HEK293 (cell line): ENCODE results near the gene ELOVL5.

Experiments used
- CTCF ChIA-PET: fragments of 350-600 bp; formaldehyde crosslinking; extraction: SDS; loops from one replicate; lab custom pipeline; 2021; ENCODE audit warnings: antibody characterized with exemption; lab: Yijun Ruan, JAX
- POLR2A ChIA-PET: fragments of 300-600 bp; formaldehyde crosslinking; extraction: SDS; loops from one replicate; lab custom pipeline; 2020; ENCODE audit warnings: antibody characterized with exemption, inconsistent platforms; lab: Yijun Ruan, JAX
- H3K27ac ChIP-seq: fragments of 200-500 bp; sonication (Bioruptor generic); 2 replicates; pipeline ENCODE4 v1.5.1; 2014; ENCODE audit warnings: low read depth, low read length, control low read depth, inconsistent platforms; ENCODE audit errors: extremely low read depth
- H3K36me3 ChIP-seq, 2 experiments: fragments of 200-500 bp in 1 of 2; sonication (Bioruptor generic) in 1 of 2; 1 replicate in 1 of 2; 2 replicates in 1 of 2; pipeline ENCODE4 v1.5.1; 2014 to 2017; ENCODE audit warnings: inconsistent platforms in 2 of 2, low read length in 2 of 2; ENCODE audit not compliant: control insufficient read depth in 2 of 2, insufficient read depth in 1 of 2
- H3K4me1 ChIP-seq: fragments of 200-500 bp; sonication (Bioruptor generic); 2 replicates; pipeline ENCODE4 v1.5.1; 2014; ENCODE audit warnings: mild to moderate bottlenecking, low read length, inconsistent platforms; ENCODE audit not compliant: control insufficient read depth, insufficient read depth
- H3K4me3 ChIP-seq: 2 replicates; pipeline ENCODE4 v1.5.1; 2011; ENCODE audit warnings: low read depth, mild to moderate bottlenecking, control low read depth, low read length, moderate library complexity
- H3K9me3 ChIP-seq: fragments of 200-500 bp; sonication (Bioruptor generic); 2 replicates; pipeline ENCODE4 v1.5.1; 2014; ENCODE audit warnings: low read depth, low read length, inconsistent platforms; ENCODE audit not compliant: control insufficient read depth, insufficient read depth
- KLF17 ChIP-seq: fragments of 450-650 bp; formaldehyde crosslinking; IDR thresholded peaks from 2 replicates; pipeline ENCODE4 v1.5.1; 2016; ENCODE audit warnings: missing biosample characterization, missing genetic modification characterization
- MEIS1 ChIP-seq: sonication (generic); formaldehyde crosslinking; IDR thresholded peaks from 2 replicates; pipeline ENCODE4 v1.8.1; 2022; ENCODE audit warnings: missing genetic modification reagents, mild to moderate bottlenecking, borderline replicate concordance
- PRDM6 ChIP-seq: fragments of 450-650 bp; formaldehyde crosslinking; IDR thresholded peaks from 2 replicates; pipeline ENCODE4 v1.5.1; 2017; ENCODE audit warnings: missing biosample characterization, missing genetic modification characterization
- SCRT1 ChIP-seq: fragments of 450-650 bp; formaldehyde crosslinking; IDR thresholded peaks from 2 replicates; pipeline ENCODE4 v1.5.1; 2016; ENCODE audit warnings: missing biosample characterization, missing genetic modification characterization, borderline replicate concordance
- SP7 ChIP-seq: fragments of 450-650 bp; formaldehyde crosslinking; IDR thresholded peaks from 2 replicates; pipeline ENCODE4 v1.5.1; 2016; ENCODE audit warnings: missing biosample characterization, missing genetic modification characterization
- TCF7L2 ChIP-seq: IDR thresholded peaks from 2 replicates; pipeline ENCODE4 v1.6.1; 2011; ENCODE audit warnings: low read depth, mild to moderate bottlenecking, inconsistent platforms, low read length, moderate library complexity, borderline replicate concordance
- ZBTB17 ChIP-seq: fragments of 450-650 bp; formaldehyde crosslinking; IDR thresholded peaks from 2 replicates; pipeline ENCODE4 v1.5.1; 2016; ENCODE audit warnings: missing biosample characterization, missing genetic modification characterization
- ZBTB8A ChIP-seq: fragments of 450-650 bp; formaldehyde crosslinking; IDR thresholded peaks from 2 replicates; pipeline ENCODE4 v1.5.1; 2016; ENCODE audit warnings: missing biosample characterization, missing genetic modification characterization
- ZNF302 ChIP-seq: fragments of 450-650 bp; formaldehyde crosslinking; IDR thresholded peaks from 2 replicates; pipeline ENCODE4 v1.5.1; 2016; ENCODE audit warnings: missing biosample characterization, missing genetic modification characterization, low read depth
- ZNF335 ChIP-seq: fragments of 450-650 bp; formaldehyde crosslinking; conservative IDR thresholded peaks from 2 replicates; pipeline ENCODE4 v1.5.1; 2016; ENCODE audit warnings: missing biosample characterization, missing genetic modification characterization
- ZNF341 ChIP-seq: fragments of 450-650 bp; formaldehyde crosslinking; IDR thresholded peaks from 2 replicates; pipeline ENCODE4; 2016; ENCODE audit warnings: low read depth, missing biosample characterization, missing genetic modification characterization
- ZNF416 ChIP-seq: fragments of 450-650 bp; formaldehyde crosslinking; IDR thresholded peaks from 2 replicates; pipeline ENCODE4 v1.5.1; 2016; ENCODE audit warnings: missing biosample characterization, missing genetic modification characterization
- ZNF473 ChIP-seq: fragments of 450-650 bp; formaldehyde crosslinking; IDR thresholded peaks from 2 replicates; pipeline ENCODE4 v1.5.1; 2017; ENCODE audit warnings: missing biosample characterization, missing genetic modification characterization
- ZNF548 ChIP-seq: fragments of 450-650 bp; formaldehyde crosslinking; IDR thresholded peaks from 2 replicates; pipeline ENCODE4 v1.5.1; 2016; ENCODE audit warnings: missing biosample characterization, missing genetic modification characterization
- ZNF571 ChIP-seq: fragments of 450-650 bp; formaldehyde crosslinking; IDR thresholded peaks from 2 replicates; pipeline ENCODE4 v1.5.0; 2017; ENCODE audit warnings: missing biosample characterization, missing genetic modification characterization
- ZNF585B ChIP-seq: fragments of 450-650 bp; formaldehyde crosslinking; IDR thresholded peaks from 2 replicates; pipeline ENCODE4 v1.5.1; 2016; ENCODE audit warnings: missing biosample characterization, missing genetic modification characterization
- ZNF600 ChIP-seq: fragments of 450-650 bp; formaldehyde crosslinking; IDR thresholded peaks from 2 replicates; pipeline ENCODE4 v1.5.1; 2016; ENCODE audit warnings: missing biosample characterization, missing genetic modification characterization
- ZNF623 ChIP-seq: fragments of 450-650 bp; formaldehyde crosslinking; IDR thresholded peaks from 2 replicates; pipeline ENCODE4 v1.5.1; 2016; ENCODE audit warnings: missing biosample characterization, missing genetic modification characterization
- ZNF654 ChIP-seq: fragments of 450-650 bp; formaldehyde crosslinking; IDR thresholded peaks from 2 replicates; pipeline ENCODE4 v1.5.1; 2016; ENCODE audit warnings: low read depth, missing biosample characterization, missing genetic modification characterization
- ZNF785 ChIP-seq: fragments of 450-650 bp; formaldehyde crosslinking; IDR thresholded peaks from 2 replicates; pipeline ENCODE4 v1.5.1; 2016; ENCODE audit warnings: missing biosample characterization, missing genetic modification characterization
- ZNF791 ChIP-seq: fragments of 450-650 bp; formaldehyde crosslinking; IDR thresholded peaks from 2 replicates; pipeline ENCODE4 v1.5.1; 2016; ENCODE audit warnings: missing biosample characterization, missing genetic modification characterization
- TF ChIP-seq, protein P1 (sequence below): fragments of 450-650 bp; formaldehyde crosslinking; IDR thresholded peaks from 2 replicates; pipeline ENCODE4 v1.5.1; 2016; ENCODE audit warnings: missing biosample characterization, missing genetic modification characterization

Gene ELOVL5

DNA sequence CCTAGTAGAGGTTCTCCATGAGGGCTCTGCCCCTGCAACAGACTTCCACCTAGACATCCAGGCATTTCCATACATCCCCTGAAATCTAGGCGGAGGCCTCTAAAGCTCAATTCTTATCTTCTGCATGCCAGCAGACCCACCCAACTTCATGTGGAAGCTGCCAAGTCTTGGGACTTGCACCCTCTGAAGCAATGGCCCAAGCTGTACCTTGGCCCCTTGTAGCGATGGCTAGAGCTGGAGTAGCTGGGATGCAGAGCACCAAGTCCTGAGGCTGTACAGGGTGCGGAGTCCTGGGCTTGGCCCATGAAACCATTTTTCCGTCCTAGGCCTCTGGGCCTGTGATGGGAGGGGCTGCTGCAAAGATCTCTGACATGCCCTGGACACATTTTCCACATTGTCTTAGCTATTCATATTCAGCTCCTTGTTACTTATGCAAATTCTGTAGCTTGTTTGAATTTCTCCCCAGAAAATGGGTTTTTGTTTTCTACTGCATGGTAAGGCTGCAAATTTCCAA, 17.4 kb upstream of the ELOVL5 start:
- ChIA-PET POLR2A (no interaction called here), CTCF (interaction anchor here (0.6 kb wide), 1 partner anchor 157 kb away, joined by 3 read pairs; no protein-coding TSS in a partner anchor)
- Histone ChIP-seq H3K27ac (no peak overlapping the region), H3K36me3 (no peaks in the 10 kb centered on the region), H3K9me3 (no peaks in the 10 kb centered on the region), H3K4me1 (peaks cover 9% of the 10 kb centered on the region), H3K4me3 (no peak overlapping the region)
- TF ChIP-seq ZNF548 (no peak), ZNF585B (peak; percentile 71)

DNA sequence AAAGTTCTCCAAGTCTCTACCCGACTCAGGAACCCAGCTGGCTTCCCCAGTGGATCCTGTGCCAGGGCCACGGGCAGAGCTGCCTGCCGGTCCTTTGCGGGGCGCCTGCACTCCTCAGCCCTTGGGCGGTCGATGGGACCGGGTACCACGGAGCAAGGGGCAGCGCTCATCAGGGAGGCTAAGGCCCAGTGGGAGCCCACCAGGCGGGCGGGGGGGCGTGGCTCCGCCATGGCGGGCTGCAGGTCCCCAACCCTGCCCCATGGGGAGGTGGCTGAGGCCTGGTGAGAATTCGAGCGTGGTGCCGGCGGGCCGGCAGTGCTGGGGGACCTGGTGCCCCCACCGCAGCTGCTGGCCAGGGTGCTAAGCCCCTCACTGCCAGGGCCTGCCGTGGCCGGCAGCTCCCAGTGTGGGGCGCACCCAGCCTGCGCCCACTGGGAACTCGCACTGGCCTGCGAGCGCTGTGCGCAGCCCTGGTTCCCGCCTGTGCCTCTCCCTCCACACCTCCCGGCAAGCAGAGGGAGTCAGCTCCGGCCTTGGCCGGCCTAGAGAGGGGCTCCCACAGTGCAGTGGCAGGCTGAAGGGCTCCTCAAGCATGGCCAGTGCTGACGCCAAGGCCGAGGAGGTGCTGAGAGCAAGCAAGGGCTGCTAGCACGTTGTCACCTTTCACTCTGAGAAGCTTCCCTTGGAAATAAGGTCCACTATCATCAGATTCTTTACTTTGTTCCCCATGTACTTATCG, 14.8 kb upstream of the ELOVL5 start:
- Histone ChIP-seq H3K36me3 (no peaks in the 10 kb centered on the region), H3K4me1 (peaks cover 13% of the 10 kb centered on the region)
- TF ChIP-seq MEIS1 (CRISPR knock-in tag) (no peak), ZNF416 (tag by site-specific recombination) (no peak), ZNF473 (no peak), SP7 (tag by site-specific recombination) (no peak), SCRT1 (tag by site-specific recombination) (no peak), KLF17 (tag by site-specific recombination) (no peak), ZNF623 (no peak), ZNF302 (tag by site-specific recombination) (no peak)
- TF ChIP-seq, all 188 proteins: peak for 0
- no peaks in the 10 kb centered on the region for H3K9me3 ChIP-seq
- H3K4me3 ChIP-seq, result no peak overlapping the region
- H3K27ac ChIP-seq, result no peak overlapping the region
- CTCF ChIA-PET, result interaction anchor here (0.5 to 1.7 kb wide), 3 partner anchors 24 to 724 kb away, joined by 3 to 4 read pairs (median 3); no protein-coding TSS in a partner anchor
- POLR2A ChIA-PET, result no interaction called here

GRCh38 chr6:53361549-53362031, 12.8 kb upstream of the ELOVL5 start:
- no peak overlapping the region for H3K4me3 ChIP-seq
- H3K36me3 ChIP-seq, result no peaks in the 10 kb centered on the region
- H3K27ac ChIP-seq, result no peak overlapping the region
- H3K4me1 ChIP-seq, result peaks cover 23% of the 10 kb centered on the region
- CTCF ChIA-PET, result interaction anchor here (1.5 kb wide), 1 partner anchor 22 kb away, joined by 3 read pairs; no protein-coding TSS in a partner anchor
- POLR2A ChIA-PET, result interaction anchor here (0.6 to 0.7 kb wide), 2 partner anchors 43 to 1031 kb away, joined by 3 read pairs; no protein-coding TSS in a partner anchor
- TF ChIP-seq ZBTB17 (tag by site-specific recombination) (peak; percentile 25; the same call in 1 of the 2 replicates), ZNF785 (tag by site-specific recombination) (no peak)
- TF ChIP-seq, all 188 proteins: peak for 1
- H3K9me3 ChIP-seq, result no peaks in the 10 kb centered on the region

DNA sequence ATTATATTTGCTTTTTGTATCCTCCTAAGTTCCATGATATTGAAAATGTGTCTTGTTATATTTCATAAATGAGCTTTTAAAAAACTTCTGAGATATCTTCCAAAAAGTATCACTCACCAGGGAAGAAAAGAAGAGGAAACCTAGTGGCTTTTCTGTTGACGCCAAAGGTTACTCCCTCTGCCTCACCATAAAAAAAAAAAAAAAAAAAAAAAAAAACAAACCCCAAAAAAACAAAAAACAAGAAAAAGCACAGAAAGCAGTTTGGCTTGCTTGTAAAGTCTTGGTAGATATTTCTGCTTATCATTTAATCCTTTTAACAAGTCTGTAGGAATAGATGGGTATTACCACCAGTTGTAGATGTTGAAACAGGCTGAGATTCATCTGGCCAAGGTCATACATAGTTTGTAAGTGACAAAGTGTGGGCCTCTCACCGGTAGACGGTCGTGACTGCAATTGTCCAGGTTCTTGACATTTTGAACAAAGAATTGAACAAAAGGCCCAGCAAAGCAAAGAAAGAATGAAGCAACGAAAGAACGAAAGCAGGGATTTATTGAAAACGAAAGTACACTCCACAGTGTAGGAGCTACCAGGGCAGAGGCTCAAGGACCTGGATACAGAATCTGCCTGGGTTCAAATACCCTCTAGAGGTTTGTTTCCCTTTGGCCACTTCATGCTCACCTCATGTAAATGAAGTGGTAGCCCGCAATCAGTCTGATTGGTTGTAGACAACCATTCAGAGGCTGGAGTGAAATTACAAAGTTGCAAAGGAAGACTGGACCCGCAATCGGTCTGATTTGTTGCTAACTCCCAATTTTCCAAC, 11.6 kb upstream of the ELOVL5 start:
- Histone ChIP-seq H3K4me3 (no peak overlapping the region), H3K27ac (peak overlapping the region; percentile 92; the same call in 1 of the 2 replicates), H3K4me1 (peaks cover 23% of the 10 kb centered on the region), H3K9me3 (no peaks in the 10 kb centered on the region), H3K36me3 (no peaks in the 10 kb centered on the region)
- ChIA-PET POLR2A (interaction anchor here (0.8 to 1.6 kb wide), 7 partner anchors 12 to 38 kb away, joined by 3 to 30 read pairs (median 5); partner anchors contain the start of gene ELOVL5), CTCF (interaction anchor here (1.0 kb wide), 1 partner anchor 188 kb away, joined by 4 read pairs; no protein-coding TSS in a partner anchor)
- peak; percentile 29; the same call in 1 of the 2 replicates for TF ChIP-seq ZNF335 (tag by site-specific recombination)
- no peak for TF ChIP-seq ZNF571 (tag by site-specific recombination)
- TF ChIP-seq ZNF654 (tag by site-specific recombination), result peak; percentile 7; the same call in 1 of the 2 replicates
- TF ChIP-seq TCF7L2, result no peak
- no peak for TF ChIP-seq ZNF341 (tag by site-specific recombination)
- TF ChIP-seq ZNF416 (tag by site-specific recombination), result no peak
- TF ChIP-seq ZBTB8A, result no peak
- no peak for TF ChIP-seq ZNF791 (tag by site-specific recombination)
- no peak for TF ChIP-seq ZNF600 (tag by site-specific recombination)
- peak; percentile 82 for TF ChIP-seq PRDM6 (tag by site-specific recombination)
- TF ChIP-seq, protein P1, sequence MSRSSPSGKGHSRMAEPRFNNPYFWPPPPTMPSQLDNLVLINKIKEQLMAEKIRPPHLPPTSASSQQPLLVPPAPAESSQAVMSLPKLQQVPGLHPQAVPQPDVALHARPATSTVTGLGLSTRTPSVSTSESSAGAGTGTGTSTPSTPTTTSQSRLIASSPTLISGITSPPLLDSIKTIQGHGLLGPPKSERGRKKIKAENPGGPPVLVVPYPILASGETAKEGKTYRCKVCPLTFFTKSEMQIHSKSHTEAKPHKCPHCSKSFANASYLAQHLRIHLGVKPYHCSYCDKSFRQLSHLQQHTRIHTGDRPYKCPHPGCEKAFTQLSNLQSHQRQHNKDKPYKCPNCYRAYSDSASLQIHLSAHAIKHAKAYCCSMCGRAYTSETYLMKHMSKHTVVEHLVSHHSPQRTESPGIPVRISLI, result peak; percentile 94
